Glutamatergic neuron (in vitro differentiated cells): Measurements from ENCODE around the gene WDR75. TPM values are rescaled to one million over a fixed set of nuclear protein-coding genes. Genes with fewer than 3 reads are reported as not detected.
"Not testable (repeated sequence)": the region's sequence is repeated elsewhere in the genome, so short reads cannot be mapped to it uniquely, and the experiment has no call there.

Source experiments
- DNase-seq: peaks from one replicate; pipeline ENCODE4 v3.0.0; 2022
- H3K27ac Mint-ChIP-seq: one replicate; pipeline ENCODE4 v1.8.0; 2020; ENCODE audit warnings: mild to moderate bottlenecking, mixed read lengths, inconsistent platforms; ENCODE audit not compliant: unreplicated experiment
- H3K27me3 Mint-ChIP-seq: one replicate; pipeline ENCODE4 v1.8.0; 2020; ENCODE audit warnings: mild to moderate bottlenecking, moderate library complexity, mixed read lengths, inconsistent platforms; ENCODE audit not compliant: unreplicated experiment
- H3K36me3 Mint-ChIP-seq: one replicate; pipeline ENCODE4 v1.8.0; 2020; ENCODE audit warnings: mild to moderate bottlenecking, mixed read lengths, inconsistent platforms; ENCODE audit not compliant: unreplicated experiment
- H3K4me1 Mint-ChIP-seq: one replicate; pipeline ENCODE4 v1.8.0; 2020; ENCODE audit warnings: mild to moderate bottlenecking, low read depth, mixed read lengths, inconsistent platforms; ENCODE audit not compliant: unreplicated experiment
- H3K4me3 Mint-ChIP-seq: one replicate; pipeline ENCODE4 v1.8.0; 2020; ENCODE audit warnings: mild to moderate bottlenecking, mixed read lengths, inconsistent platforms; ENCODE audit not compliant: unreplicated experiment
- H3K9me3 Mint-ChIP-seq: one replicate; pipeline ENCODE4 v1.8.0; 2020; ENCODE audit warnings: mild to moderate bottlenecking, moderate library complexity, mixed read lengths, inconsistent platforms; ENCODE audit not compliant: unreplicated experiment
- CTCF ChIP-seq: fragments of 200-600 bp; sonication (generic); IDR thresholded peaks from one replicate; pipeline ENCODE4 v1.5.0; 2021; ENCODE audit not compliant: partially characterized antibody, unreplicated experiment
- total RNA-seq: library from RNA; stranded (reverse); fragmentation: NEBNext Ultra II Directional; extraction: Animal tissue kit (Norgen Biotek cat#: 25700); gene quantifications from one replicate; pipeline ENCODE4 v1.2.1, GENCODE V29; 2021; ENCODE audit not compliant: unreplicated experiment

Gene WDR75
- total RNA-seq, 1 donor from 2014 or later, result 41.4 TPM

GRCh38 chr2:189466656-189467055 is 25.4 kb downstream of the WDR75 start:
- Mint-ChIP-seq H3K27ac (no peak overlapping the region), H3K4me1 (no peaks in the 10 kb centered on the region), H3K4me3 (no peak overlapping the region), H3K27me3 (no peaks in the 10 kb centered on the region), H3K9me3 (no peaks in the 10 kb centered on the region), H3K36me3 (no peaks in the 10 kb centered on the region)
- DNase-seq, result no peak
- TF ChIP-seq CTCF, result peak; percentile 50

DNA sequence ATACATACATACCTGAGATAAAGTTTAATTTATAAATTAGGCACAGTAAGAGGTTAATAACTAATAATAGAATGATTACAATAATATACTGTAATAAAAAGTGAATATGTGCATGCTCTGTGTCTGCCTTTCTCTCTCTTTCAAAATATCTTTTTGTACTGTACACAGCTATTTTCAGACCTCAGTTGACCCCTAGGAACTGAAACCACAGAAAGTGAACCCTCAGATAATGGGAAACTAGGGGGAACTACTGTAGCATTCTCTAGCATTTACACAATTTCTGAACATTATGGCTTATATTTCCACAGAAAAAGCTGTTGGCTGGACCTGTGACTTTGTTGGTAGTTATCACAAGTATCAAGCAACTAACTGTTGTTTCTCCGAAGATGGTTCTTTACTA is 25.9 kb downstream of the WDR75 start:
- H3K9me3 Mint-ChIP-seq, result no peaks in the 10 kb centered on the region
- H3K4me1 Mint-ChIP-seq, result no peaks in the 10 kb centered on the region
- H3K27ac Mint-ChIP-seq, result no peak overlapping the region
- no peaks in the 10 kb centered on the region for H3K36me3 Mint-ChIP-seq
- H3K4me3 Mint-ChIP-seq, result no peak overlapping the region
- no peak for TF ChIP-seq CTCF
- no peaks in the 10 kb centered on the region for H3K27me3 Mint-ChIP-seq
- DNase-seq, result no peak

DNA sequence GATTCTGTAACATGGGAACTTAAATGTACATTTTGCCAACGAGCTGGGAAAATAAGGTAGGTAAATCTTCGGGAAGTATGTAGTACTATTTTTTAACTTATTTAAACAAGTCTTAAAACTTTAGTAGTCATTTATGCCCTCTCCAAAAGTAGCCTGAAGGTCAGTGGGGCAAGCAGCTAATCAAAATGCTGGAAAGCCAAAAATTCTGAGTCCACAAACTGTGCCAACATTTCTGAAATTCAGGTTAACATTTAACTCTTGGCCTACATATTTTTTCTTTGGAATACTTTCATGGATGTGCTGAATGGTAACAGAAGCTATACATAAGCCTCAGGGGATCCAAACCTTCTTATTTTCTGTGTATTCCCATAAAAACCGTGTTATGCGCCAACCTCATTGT is 26.3 kb downstream of the WDR75 start:
- H3K36me3 Mint-ChIP-seq, result no peaks in the 10 kb centered on the region
- no peak overlapping the region for H3K27ac Mint-ChIP-seq
- TF ChIP-seq CTCF, result no peak
- H3K9me3 Mint-ChIP-seq, result no peaks in the 10 kb centered on the region
- H3K4me1 Mint-ChIP-seq, result no peaks in the 10 kb centered on the region
- H3K4me3 Mint-ChIP-seq, result no peak overlapping the region
- no peak for DNase-seq
- H3K27me3 Mint-ChIP-seq, result no peaks in the 10 kb centered on the region

- no peak for DNase-seq
- H3K9me3 Mint-ChIP-seq, result no peaks in the 10 kb centered on the region
- peaks cover 2% of the 10 kb centered on the region for H3K27me3 Mint-ChIP-seq
- no peak overlapping the region for H3K4me3 Mint-ChIP-seq
- peaks cover 10% of the 10 kb centered on the region for H3K4me1 Mint-ChIP-seq
- no peaks in the 10 kb centered on the region for H3K36me3 Mint-ChIP-seq
- H3K27ac Mint-ChIP-seq, result peak overlapping the region; percentile 7
- TF ChIP-seq CTCF, result no peak
These were observed 33.3 kb downstream of the WDR75 start for GRCh38 chr2:189474526-189474925.

DNA sequence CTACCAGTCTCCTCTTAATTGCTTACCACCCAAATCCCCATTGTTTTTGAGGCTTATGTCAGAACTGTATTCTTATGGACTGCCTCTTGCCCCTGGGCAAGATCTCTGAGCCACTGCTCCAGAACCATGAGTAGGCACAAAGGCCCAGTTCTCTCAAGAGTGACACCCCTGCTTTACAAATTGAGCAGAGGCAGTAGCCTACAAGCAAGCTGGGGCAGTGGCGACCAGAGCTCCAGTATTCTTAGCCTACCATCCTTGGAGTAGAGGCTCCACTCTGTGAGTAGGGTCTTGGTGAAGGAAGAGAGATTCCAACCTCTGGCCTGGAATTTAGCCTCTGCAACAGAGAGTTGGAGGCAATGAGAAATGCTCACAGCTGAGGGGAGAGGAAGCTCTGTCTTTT is 36.5 kb downstream of the WDR75 start:
- no peak for TF ChIP-seq CTCF
- no peaks in the 10 kb centered on the region for H3K9me3 Mint-ChIP-seq

DNA sequence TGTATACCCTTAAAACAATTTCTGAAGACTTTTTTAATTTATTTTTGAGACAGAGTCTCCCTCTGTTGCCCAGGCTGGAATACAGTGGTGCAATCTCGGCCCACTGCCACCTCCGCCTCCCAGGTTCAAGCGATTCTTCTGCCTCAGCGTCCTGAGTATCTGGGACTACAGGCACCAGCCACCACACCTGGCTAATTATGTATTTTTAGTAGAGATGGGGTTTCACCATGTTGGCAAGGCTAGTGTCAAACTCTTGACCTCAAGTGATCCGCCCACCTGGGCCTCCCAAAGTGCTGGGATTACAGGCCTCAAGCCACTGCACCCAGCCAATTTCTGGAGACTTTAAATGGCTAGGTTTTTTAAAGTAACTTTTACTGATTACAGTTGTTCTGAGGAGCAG is 37.0 kb downstream of the WDR75 start:
- not testable (repeated sequence) for H3K4me3 Mint-ChIP-seq, H3K27ac Mint-ChIP-seq, H3K27me3 Mint-ChIP-seq, H3K36me3 Mint-ChIP-seq, H3K9me3 Mint-ChIP-seq, H3K4me1 Mint-ChIP-seq, DNase-seq

More for the DNA sequence above, 36.5 kb downstream of the WDR75 start:
- Mint-ChIP-seq H3K36me3 (no peaks in the 10 kb centered on the region), H3K4me1 (peaks cover 10% of the 10 kb centered on the region), H3K27ac (no peak overlapping the region), H3K27me3 (peaks cover 4% of the 10 kb centered on the region), H3K4me3 (no peak overlapping the region)
- no peak for DNase-seq
